Ramos (cell line): ENCODE measurements around the gene CAPN10.

ENCODE experiments used
- in situ Hi-C: fragments of 300-500 bp; cut with MboI; formaldehyde crosslinking; loops from one replicate; pipeline ENCODE4 v1.14.3; 2022; ENCODE audit warnings: low sequenced_read_pairs; ENCODE audit not compliant: unreplicated experiment

The CAPN10 gene

GRCh38 chr2:240573071-240573515 lies 13.4 kb upstream of the CAPN10 start:
- in situ Hi-C loops: no loop called here

- in situ Hi-C loops: no loop called here
These were observed 12.8 kb upstream of the CAPN10 start for GRCh38 chr2:240573516-240574385.

GRCh38 chr2:240574386-240575100 lies 12.0 kb upstream of the CAPN10 start:
- in situ Hi-C loops: no loop called here

- in situ Hi-C loops: no loop called here
These were observed 11.2 kb upstream of the CAPN10 start for GRCh38 chr2:240575101-240575965.

GRCh38 chr2:240576036-240576435 lies 10.5 kb upstream of the CAPN10 start:
- in situ Hi-C loops: no loop called here

- in situ Hi-C loops: no loop called here
These were observed 9.9 kb upstream of the CAPN10 start for GRCh38 chr2:240576436-240577205.

- in situ Hi-C loops: no loop called here
These were observed 9.0 kb upstream of the CAPN10 start for GRCh38 chr2:240577281-240578109.

GRCh38 chr2:240578110-240578450 lies 8.5 kb upstream of the CAPN10 start:
- in situ Hi-C loops: no loop called here

GRCh38 chr2:240578488-240578887 lies 8.0 kb upstream of the CAPN10 start:
- in situ Hi-C loops: no loop called here

GRCh38 chr2:240579071-240579762 lies 7.3 kb upstream of the CAPN10 start:
- in situ Hi-C loops: no loop called here

- in situ Hi-C loops: no loop called here
These were observed 6.5 kb upstream of the CAPN10 start for GRCh38 chr2:240579771-240580614.

GRCh38 chr2:240581811-240582210 lies 4.7 kb upstream of the CAPN10 start:
- in situ Hi-C loops: no loop called here

- in situ Hi-C loops: no loop called here
These were observed 3.8 kb upstream of the CAPN10 start for GRCh38 chr2:240582781-240583180.

GRCh38 chr2:240583774-240584173 lies 2.8 kb upstream of the CAPN10 start:
- in situ Hi-C loops: no loop called here

- in situ Hi-C loops: no loop called here
These were observed 2.0 kb upstream of the CAPN10 start for GRCh38 chr2:240584486-240585031.

GRCh38 chr2:240585101-240585500 lies 1.4 kb upstream of the CAPN10 start:
- in situ Hi-C loops: no loop called here

- in situ Hi-C loops: no loop called here
These were observed 795 bp upstream of the CAPN10 start for GRCh38 chr2:240585681-240586197.
